ENCODE results near the gene LYRM9. TPM values are rescaled to one million over a fixed set of nuclear protein-coding genes. Genes with fewer than 3 reads are reported as not detected.
A peak's percentile ranks its signal among the peaks of the same experiment; 100 is the strongest.

Gene LYRM9
- total and polyA plus RNA-seq, 9 of the 15 experiments (the other 6 are each of a cell fraction or from before 2014, with no cell fraction given): 0.98 to 4.7 (median 1.8) TPM

DNA sequence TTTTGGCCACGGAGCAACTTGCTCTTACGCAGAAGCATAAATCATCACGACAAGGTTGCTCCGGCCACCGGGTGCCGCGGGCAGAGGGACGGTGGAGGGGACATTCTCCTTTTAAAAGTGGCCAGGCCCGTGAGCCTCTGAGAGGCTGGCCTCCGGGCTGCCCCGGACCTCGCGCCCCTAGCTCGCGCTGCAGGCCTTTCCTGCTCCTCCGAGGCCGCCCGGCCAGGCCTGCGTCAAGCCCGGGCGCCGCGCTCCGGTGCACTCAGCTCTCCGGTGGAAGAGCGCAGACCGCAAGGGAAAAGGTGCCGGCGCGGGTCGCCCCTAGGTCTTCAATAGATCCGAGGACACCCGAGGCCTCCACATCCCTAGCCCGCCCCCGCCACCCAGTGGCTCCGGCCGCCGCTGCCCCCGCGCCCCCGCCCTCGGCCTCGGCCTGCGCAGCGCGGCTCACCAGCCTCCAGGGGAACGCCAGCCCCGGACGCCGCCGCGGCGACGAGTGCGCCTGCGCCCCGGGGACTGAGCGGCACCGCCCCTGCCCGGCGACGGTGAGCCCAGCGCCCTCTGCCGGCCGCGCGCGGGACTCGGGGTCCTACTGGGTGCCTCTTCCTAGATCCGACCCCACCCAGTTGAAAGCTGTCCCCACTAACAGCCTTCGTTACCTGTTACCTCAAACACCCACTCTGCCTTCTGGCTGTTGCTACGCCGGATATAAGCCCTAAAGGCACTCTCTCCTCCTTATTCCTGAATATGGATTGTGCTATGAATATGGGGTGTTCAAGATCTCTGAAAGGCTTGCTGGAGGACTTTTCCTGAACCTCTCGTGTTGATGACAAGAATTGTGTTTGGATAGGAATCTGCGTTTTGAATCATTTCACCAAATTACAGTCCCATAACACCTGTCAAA lies at the start of gene LYRM9 (continued):
- TF ChIP-seq, protein P1, sequence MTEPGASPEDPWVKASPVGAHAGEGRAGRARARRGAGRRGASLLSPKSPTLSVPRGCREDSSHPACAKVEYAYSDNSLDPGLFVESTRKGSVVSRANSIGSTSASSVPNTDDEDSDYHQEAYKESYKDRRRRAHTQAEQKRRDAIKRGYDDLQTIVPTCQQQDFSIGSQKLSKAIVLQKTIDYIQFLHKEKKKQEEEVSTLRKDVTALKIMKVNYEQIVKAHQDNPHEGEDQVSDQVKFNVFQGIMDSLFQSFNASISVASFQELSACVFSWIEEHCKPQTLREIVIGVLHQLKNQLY (CRISPR knock-in tag; conservative IDR thresholded peaks at IDR 0.05): no peak
- no peak for TF ChIP-seq HSF4 (CRISPR knock-in tag; IDR thresholded peaks at IDR 0.05; ENCODE audit: borderline replicate concordance)
- TF ChIP-seq TAL1 (IDR thresholded peaks at IDR 0.05): no peak
- TF ChIP-seq, protein P2, sequence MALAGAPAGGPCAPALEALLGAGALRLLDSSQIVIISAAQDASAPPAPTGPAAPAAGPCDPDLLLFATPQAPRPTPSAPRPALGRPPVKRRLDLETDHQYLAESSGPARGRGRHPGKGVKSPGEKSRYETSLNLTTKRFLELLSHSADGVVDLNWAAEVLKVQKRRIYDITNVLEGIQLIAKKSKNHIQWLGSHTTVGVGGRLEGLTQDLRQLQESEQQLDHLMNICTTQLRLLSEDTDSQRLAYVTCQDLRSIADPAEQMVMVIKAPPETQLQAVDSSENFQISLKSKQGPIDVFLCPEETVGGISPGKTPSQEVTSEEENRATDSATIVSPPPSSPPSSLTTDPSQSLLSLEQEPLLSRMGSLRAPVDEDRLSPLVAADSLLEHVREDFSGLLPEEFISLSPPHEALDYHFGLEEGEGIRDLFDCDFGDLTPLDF (CRISPR knock-in tag; IDR thresholded peaks at IDR 0.05): 0 out of 2 replicates have a peak, but pooled peaks have one; percentile 4
- TF ChIP-seq POLR2AphosphoS5 (IDR thresholded peaks at IDR 0.05; ENCODE audit: control insufficient read depth, insufficient read depth, low read depth, low read length): peak; percentile 44; the same call in 1 of the 2 replicates
- TF ChIP-seq GATAD2B (IDR thresholded peaks at IDR 0.05; ENCODE audit: borderline replicate concordance): peak; percentile 86
- TF ChIP-seq JUND (IDR thresholded peaks at IDR 0.05; ENCODE audit: borderline replicate concordance, low read depth, low read length): peak; percentile 30; the same call in 1 of the 2 replicates
- TF ChIP-seq JUND (tag; IDR thresholded peaks at IDR 0.05; ENCODE audit: borderline replicate concordance, low read depth, low read length): no peak; the same call in 2 of the 3 replicates
- TF ChIP-seq MXI1 (IDR thresholded peaks at IDR 0.05; ENCODE audit: low read depth, low read length): no peak
- TF ChIP-seq POLR2G (IDR thresholded peaks at IDR 0.05; ENCODE audit: low read depth, low read length): peak; percentile 78
- TF ChIP-seq NRF1 (conservative IDR thresholded peaks at IDR 0.05 in 1 of 2, IDR thresholded peaks at IDR 0.05 in 1 of 2): peak; percentile 87 to 91
- TF ChIP-seq, protein P3, sequence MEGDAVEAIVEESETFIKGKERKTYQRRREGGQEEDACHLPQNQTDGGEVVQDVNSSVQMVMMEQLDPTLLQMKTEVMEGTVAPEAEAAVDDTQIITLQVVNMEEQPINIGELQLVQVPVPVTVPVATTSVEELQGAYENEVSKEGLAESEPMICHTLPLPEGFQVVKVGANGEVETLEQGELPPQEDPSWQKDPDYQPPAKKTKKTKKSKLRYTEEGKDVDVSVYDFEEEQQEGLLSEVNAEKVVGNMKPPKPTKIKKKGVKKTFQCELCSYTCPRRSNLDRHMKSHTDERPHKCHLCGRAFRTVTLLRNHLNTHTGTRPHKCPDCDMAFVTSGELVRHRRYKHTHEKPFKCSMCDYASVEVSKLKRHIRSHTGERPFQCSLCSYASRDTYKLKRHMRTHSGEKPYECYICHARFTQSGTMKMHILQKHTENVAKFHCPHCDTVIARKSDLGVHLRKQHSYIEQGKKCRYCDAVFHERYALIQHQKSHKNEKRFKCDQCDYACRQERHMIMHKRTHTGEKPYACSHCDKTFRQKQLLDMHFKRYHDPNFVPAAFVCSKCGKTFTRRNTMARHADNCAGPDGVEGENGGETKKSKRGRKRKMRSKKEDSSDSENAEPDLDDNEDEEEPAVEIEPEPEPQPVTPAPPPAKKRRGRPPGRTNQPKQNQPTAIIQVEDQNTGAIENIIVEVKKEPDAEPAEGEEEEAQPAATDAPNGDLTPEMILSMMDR (IDR thresholded peaks at IDR 0.05 in 2 of 3, conservative IDR thresholded peaks at IDR 0.05 in 1 of 3; ENCODE audit: insufficient read depth in 2 of 3, low read depth in 1 of 3, low read length in 3 of 3): peak; percentile 84 to 86 (median 84)
- no peak for TF ChIP-seq SMARCB1 (IDR thresholded peaks at IDR 0.05; ENCODE audit: insufficient read length, low read depth)
- TF ChIP-seq, protein P4, sequence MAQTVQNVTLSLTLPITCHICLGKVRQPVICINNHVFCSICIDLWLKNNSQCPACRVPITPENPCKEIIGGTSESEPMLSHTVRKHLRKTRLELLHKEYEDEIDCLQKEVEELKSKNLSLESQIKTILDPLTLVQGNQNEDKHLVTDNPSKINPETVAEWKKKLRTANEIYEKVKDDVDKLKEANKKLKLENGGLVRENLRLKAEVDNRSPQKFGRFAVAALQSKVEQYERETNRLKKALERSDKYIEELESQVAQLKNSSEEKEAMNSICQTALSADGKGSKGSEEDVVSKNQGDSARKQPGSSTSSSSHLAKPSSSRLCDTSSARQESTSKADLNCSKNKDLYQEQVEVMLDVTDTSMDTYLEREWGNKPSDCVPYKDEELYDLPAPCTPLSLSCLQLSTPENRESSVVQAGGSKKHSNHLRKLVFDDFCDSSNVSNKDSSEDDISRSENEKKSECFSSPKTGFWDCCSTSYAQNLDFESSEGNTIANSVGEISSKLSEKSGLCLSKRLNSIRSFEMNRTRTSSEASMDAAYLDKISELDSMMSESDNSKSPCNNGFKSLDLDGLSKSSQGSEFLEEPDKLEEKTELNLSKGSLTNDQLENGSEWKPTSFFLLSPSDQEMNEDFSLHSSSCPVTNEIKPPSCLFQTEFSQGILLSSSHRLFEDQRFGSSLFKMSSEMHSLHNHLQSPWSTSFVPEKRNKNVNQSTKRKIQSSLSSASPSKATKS (CRISPR knock-in tag; IDR thresholded peaks at IDR 0.05): no peak
- no peak for TF ChIP-seq BRD9 (IDR thresholded peaks at IDR 0.05; ENCODE audit: low read depth, partially characterized antibody)
- no peak for TF ChIP-seq CSDE1 (IDR thresholded peaks at IDR 0.05)
- TF ChIP-seq, protein P5, sequence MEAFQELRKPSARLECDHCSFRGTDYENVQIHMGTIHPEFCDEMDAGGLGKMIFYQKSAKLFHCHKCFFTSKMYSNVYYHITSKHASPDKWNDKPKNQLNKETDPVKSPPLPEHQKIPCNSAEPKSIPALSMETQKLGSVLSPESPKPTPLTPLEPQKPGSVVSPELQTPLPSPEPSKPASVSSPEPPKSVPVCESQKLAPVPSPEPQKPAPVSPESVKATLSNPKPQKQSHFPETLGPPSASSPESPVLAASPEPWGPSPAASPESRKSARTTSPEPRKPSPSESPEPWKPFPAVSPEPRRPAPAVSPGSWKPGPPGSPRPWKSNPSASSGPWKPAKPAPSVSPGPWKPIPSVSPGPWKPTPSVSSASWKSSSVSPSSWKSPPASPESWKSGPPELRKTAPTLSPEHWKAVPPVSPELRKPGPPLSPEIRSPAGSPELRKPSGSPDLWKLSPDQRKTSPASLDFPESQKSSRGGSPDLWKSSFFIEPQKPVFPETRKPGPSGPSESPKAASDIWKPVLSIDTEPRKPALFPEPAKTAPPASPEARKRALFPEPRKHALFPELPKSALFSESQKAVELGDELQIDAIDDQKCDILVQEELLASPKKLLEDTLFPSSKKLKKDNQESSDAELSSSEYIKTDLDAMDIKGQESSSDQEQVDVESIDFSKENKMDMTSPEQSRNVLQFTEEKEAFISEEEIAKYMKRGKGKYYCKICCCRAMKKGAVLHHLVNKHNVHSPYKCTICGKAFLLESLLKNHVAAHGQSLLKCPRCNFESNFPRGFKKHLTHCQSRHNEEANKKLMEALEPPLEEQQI (IDR thresholded peaks at IDR 0.05): no peak

Data from K562 (cell line).